H1 (cell line): ENCODE results near the gene TSHZ2. TPM values are rescaled to one million over a fixed set of nuclear protein-coding genes. Genes with fewer than 3 reads are reported as not detected.

Source experiments
- CTCF ChIA-PET: fragments of 300-600 bp; sonication (Branson Sonifier 250); formaldehyde crosslinking; loops from one replicate; lab custom pipeline; 2021; ENCODE audit not compliant: partially characterized antibody; lab: Charles Lee
- POLR2A ChIA-PET: fragments of 300-600 bp; sonication (Branson Sonifier 250); formaldehyde crosslinking; loops from one replicate; lab custom pipeline; 2021; ENCODE audit warnings: inconsistent platforms; ENCODE audit not compliant: partially characterized antibody; lab: Charles Lee
- DNase-seq, 2 experiments: peaks; one replicate each; pipeline versions ENCODE4 v3.0.0 to v3.0.0-alpha.2; 2010 to 2022; ENCODE audit warnings: low spot score in 2 of 2, low read depth in 1 of 2, mixed read lengths in 1 of 2
- FAIRE-seq: peaks from 2 replicates; lab custom pipeline; 2011; peaks lifted over from hg19 to GRCh38; lab: Jason Lieb, UNC
- H2AFZ ChIP-seq: 2 replicates; pipeline ENCODE4 v1.8.1; 2012; ENCODE audit warnings: low read length, inconsistent platforms
- H2AK5ac ChIP-seq: 2 replicates; pipeline ENCODE4 v1.6.1; 2013; ENCODE audit warnings: low read depth, low read length
- H2BK120ac ChIP-seq: replicated peaks from 2 replicates; pipeline ENCODE3; 2013; ENCODE audit warnings: low read depth, low read length, inconsistent platforms
- H2BK12ac ChIP-seq: 2 replicates; pipeline ENCODE4 v1.6.1; 2013; ENCODE audit warnings: low read depth, low read length
- H2BK15ac ChIP-seq: 2 replicates; pipeline ENCODE4 v1.6.1; 2013; ENCODE audit warnings: low read length
- H2BK20ac ChIP-seq: 2 replicates; pipeline ENCODE4 v1.6.1; 2013; ENCODE audit warnings: low read length
- H2BK5ac ChIP-seq: 2 replicates; pipeline ENCODE4 v1.6.1; 2013; ENCODE audit warnings: low read depth, low read length
- H3K14ac ChIP-seq: 2 replicates; pipeline ENCODE4 v1.6.1; 2013; ENCODE audit warnings: inconsistent platforms; ENCODE audit not compliant: insufficient read length
- H3K18ac ChIP-seq: 2 replicates; pipeline ENCODE4 v1.6.1; 2013; ENCODE audit warnings: low read length; ENCODE audit errors: extremely low read depth
- H3K23ac ChIP-seq: 2 replicates; pipeline ENCODE4 v1.6.1; 2013; ENCODE audit warnings: inconsistent platforms; ENCODE audit not compliant: insufficient read length
- H3K23me2 ChIP-seq: 2 replicates; pipeline ENCODE4 v1.6.1; 2013; ENCODE audit warnings: low read depth, low read length
- H3K27ac ChIP-seq: 2 replicates; pipeline ENCODE4 v1.6.1; 2011; ENCODE audit warnings: low read depth, low read length, inconsistent platforms
- H3K27me3 ChIP-seq, 4 experiments: replicated peaks in 1 of 4; 1 replicate in 1 of 4; 2 replicates in 3 of 4; pipeline versions ENCODE4 v1.6.1 to v1.8.1; 2011 to 2013; ENCODE audit warnings: low read length in 3 of 4, mild to moderate bottlenecking in 3 of 4, inconsistent platforms in 2 of 4, mixed read lengths in 2 of 4, moderate library complexity in 1 of 4; ENCODE audit not compliant: control insufficient read depth in 3 of 4, insufficient read depth in 3 of 4; ENCODE audit errors: extremely low read depth in 1 of 4
- H3K36me3 ChIP-seq, 4 experiments: 2 replicates each; pipeline versions ENCODE4 v1.6.1 to v1.8.1; 2011 to 2013; ENCODE audit warnings: mild to moderate bottlenecking in 4 of 4, low read length in 3 of 4, moderate library complexity in 2 of 4, control low read depth in 1 of 4, inconsistent platforms in 1 of 4; ENCODE audit not compliant: insufficient read depth in 4 of 4, control insufficient read depth in 2 of 4
- H3K4ac ChIP-seq: replicated peaks from 2 replicates; pipeline ENCODE3; 2013; ENCODE audit warnings: low read length, low read depth, mixed read lengths, inconsistent platforms; ENCODE audit not compliant: insufficient read length
- H3K4me1 ChIP-seq, 4 experiments: replicated peaks in 1 of 4; 1 replicate in 1 of 4; 2 replicates in 3 of 4; pipeline versions ENCODE4 v1.6.1 to v1.8.1; 2011 to 2013; ENCODE audit warnings: low read length in 3 of 4, inconsistent platforms in 2 of 4, mixed read lengths in 1 of 4; ENCODE audit not compliant: insufficient read depth in 4 of 4, control insufficient read depth in 3 of 4
- H3K4me2 ChIP-seq, 2 experiments: 2 replicates each; pipeline versions ENCODE4 v1.6.1 to v1.8.1; 2011 to 2013; ENCODE audit warnings: low read depth in 2 of 2, low read length in 2 of 2, control low read depth in 1 of 2, inconsistent platforms in 1 of 2, mild to moderate bottlenecking in 1 of 2; ENCODE audit not compliant: insufficient read depth in 1 of 2
- H3K4me3 ChIP-seq, 4 experiments: fragments of 200-600, 300-600 bp in 1 of 4; sonication (generic), shearing (Covaris generic), sonication (Bioruptor Twin) in 1 of 4; 2 replicates each; pipeline versions ENCODE4 v1.5.1 to v1.8.1; 2011 to 2016; ENCODE audit warnings: low read length in 4 of 4, low read depth in 3 of 4, control low read depth in 2 of 4, inconsistent platforms in 2 of 4, mild to moderate bottlenecking in 2 of 4, mixed read lengths in 1 of 4, moderate library complexity in 1 of 4; ENCODE audit not compliant: insufficient read depth in 2 of 4; ENCODE audit errors: extremely low read depth in 1 of 4
- H3K56ac ChIP-seq: replicated peaks from 2 replicates; pipeline ENCODE3; 2013; ENCODE audit warnings: low read depth, mild to moderate bottlenecking, mixed read lengths, low read length, inconsistent platforms; ENCODE audit not compliant: insufficient read length
- H3K79me1 ChIP-seq: 2 replicates; pipeline ENCODE4 v1.6.1; 2013; ENCODE audit warnings: low read depth, low read length, control low read depth
- H3K79me2 ChIP-seq, 2 experiments: 2 replicates each; pipeline versions ENCODE4 v1.6.1 to v1.8.1; 2012 to 2013; ENCODE audit warnings: low read length in 2 of 2, mild to moderate bottlenecking in 2 of 2, inconsistent platforms in 1 of 2; ENCODE audit not compliant: insufficient read depth in 2 of 2, control insufficient read depth in 1 of 2
- H3K9ac ChIP-seq, 4 experiments: replicated peaks in 1 of 4; 1 replicate in 1 of 4; 2 replicates in 3 of 4; pipeline versions ENCODE4 v1.6.1 to v1.8.1; 2011 to 2013; ENCODE audit warnings: low read depth in 3 of 4, low read length in 3 of 4, control low read depth in 2 of 4, mild to moderate bottlenecking in 2 of 4, moderate library complexity in 2 of 4, inconsistent platforms in 1 of 4; ENCODE audit errors: extremely low read depth in 1 of 4
- H3K9me3 ChIP-seq, 2 experiments: 2 replicates each; pipeline versions ENCODE4 v1.6.1 to v1.8.1; 2012 to 2013; ENCODE audit warnings: mild to moderate bottlenecking in 2 of 2, moderate library complexity in 2 of 2, control low read depth in 1 of 2, inconsistent platforms in 1 of 2, low read depth in 1 of 2, low read length in 1 of 2, mixed read lengths in 1 of 2; ENCODE audit not compliant: insufficient read depth in 2 of 2
- H4K20me1 ChIP-seq, 2 experiments: replicated peaks in 1 of 2; 2 replicates each; pipeline versions ENCODE3 to v1.8.1; 2011 to 2013; ENCODE audit warnings: inconsistent platforms in 2 of 2, low read length in 2 of 2, mild to moderate bottlenecking in 1 of 2; ENCODE audit not compliant: insufficient read depth in 2 of 2, control insufficient read depth in 1 of 2
- H4K5ac ChIP-seq: 2 replicates; pipeline ENCODE4 v1.6.1; 2013; ENCODE audit warnings: low read length, low read depth, mixed read lengths, inconsistent platforms; ENCODE audit not compliant: insufficient read length
- H4K8ac ChIP-seq: 2 replicates; pipeline ENCODE4 v1.8.0; 2013; ENCODE audit warnings: mild to moderate bottlenecking, moderate library complexity, low read length, inconsistent platforms; ENCODE audit not compliant: insufficient read depth; ENCODE audit errors: extremely low read depth
- H4K91ac ChIP-seq: replicated peaks from 2 replicates; pipeline ENCODE3; 2013; ENCODE audit warnings: low read length, mixed read lengths, inconsistent platforms; ENCODE audit not compliant: insufficient read length
- CTBP2 ChIP-seq: IDR thresholded peaks from 2 replicates; pipeline ENCODE4 v1.7.0; 2011; ENCODE audit warnings: borderline replicate concordance, mild to moderate bottlenecking, moderate library complexity, mixed read lengths, low read length; ENCODE audit not compliant: insufficient read depth, insufficient read length
- WGBS, 2 experiments: shearing (Covaris generic) in 1 of 2; methylation state at CpG; one replicate each; pipeline versions ENCODE4 v1.1.6 to v1.1.7; 2013 to 2015; ENCODE audit warnings: low lambda C conversion rate in 2 of 2, mixed read lengths in 2 of 2, inconsistent platforms in 1 of 2, low coverage in 1 of 2, missing lambda C conversion rate in 1 of 2; ENCODE audit not compliant: insufficient replicate concordance in 2 of 2, insufficient coverage in 1 of 2, insufficient read length in 1 of 2; ENCODE audit errors: extremely low coverage in 1 of 2, missing lambda C conversion rate in 1 of 2; 5-methylcytosine and 5-hydroxymethylcytosine counted together
- polyA plus RNA-seq, 7 experiments: library from polyadenylated mRNA; depleted of rRNA in 3 of 7; stranded (reverse) in 5 of 7; unstranded in 2 of 7; fragments of >200 nt in 5 of 7; fragments of 200-250 nt in 2 of 7; gene quantifications; 1 replicate in 5 of 7; 2 replicates in 1 of 7; 4 replicates in 1 of 7; pipeline versions ENCODE4 v1.2.1 to v1.2.3, GENCODE V29; 2011 to 2013; ENCODE audit warnings: missing spikeins in 2 of 7, mixed read lengths in 2 of 7
- total RNA-seq: library from RNA; stranded (reverse); fragmentation: NEBNext Ultra II Directional; extraction: Animal tissue kit (Norgen Biotek cat#: 25700); gene quantifications from 2 replicates; pipeline ENCODE4 v1.2.1, GENCODE V29; 2021

The TSHZ2 gene
- total and polyA plus RNA-seq, 2 of the 8 experiments (the other 6 are each of a cell fraction or from before 2014, with no cell fraction given) = 0.14 to 0.30 TPM

GRCh38 chr20:53124803-53125202 lies 152.6 kb downstream of the TSHZ2 start:
- no peak overlapping the region for H3K14ac ChIP-seq
- DNase-seq (no peak), FAIRE-seq (no peak)
- no peak overlapping the region for H3K4me3 ChIP-seq
- no peak overlapping the region for H4K8ac ChIP-seq
- no peaks in the 10 kb centered on the region for H3K9me3 ChIP-seq
- no peaks in the 10 kb centered on the region for H3K36me3 ChIP-seq
- H3K18ac ChIP-seq = no peak overlapping the region
- no peaks in the 10 kb centered on the region for H3K79me2 ChIP-seq
- H3K56ac ChIP-seq = no peak overlapping the region
- no peak overlapping the region for H2AFZ ChIP-seq
- ChIA-PET POLR2A (no interaction called here), CTCF (no interaction called here)
- H3K4me1 ChIP-seq = peaks cover 0 to 8% (median 1%) of the 10 kb centered on the region in 4 experiments; a peak in 2 of 7 replicates
- no peaks in the 10 kb centered on the region for H4K20me1 ChIP-seq
- H2AK5ac ChIP-seq = no peak overlapping the region
- 92% methylated on average over 3 of the region's 3 CpGs; no CpG with 5 or more reads in 1 of the 2 experiments for WGBS, 2 experiments
- no peaks in the 10 kb centered on the region for H3K23me2 ChIP-seq
- H2BK120ac ChIP-seq = no peak overlapping the region
- H2BK20ac ChIP-seq = no peak overlapping the region
- H3K27me3 ChIP-seq = no peaks in the 10 kb centered on the region
- no peak overlapping the region for H3K4ac ChIP-seq
- H3K4me2 ChIP-seq = no peak overlapping the region
- no peak overlapping the region for H4K91ac ChIP-seq
- no peak overlapping the region for H2BK5ac ChIP-seq
- no peak overlapping the region for H3K9ac ChIP-seq
- H3K23ac ChIP-seq = no peak overlapping the region
- H2BK12ac ChIP-seq = no peak overlapping the region
- H3K27ac ChIP-seq = no peak overlapping the region
- no peak for TF ChIP-seq CTBP2
- no peaks in the 10 kb centered on the region for H3K79me1 ChIP-seq
- no peak overlapping the region for H2BK15ac ChIP-seq
- H4K5ac ChIP-seq = no peak overlapping the region
